ENCODE results near the gene SLC38A8. TPM values are rescaled to one million over a fixed set of nuclear protein-coding genes. Genes with fewer than 3 reads are reported as not detected.

The SLC38A8 gene
- total and polyA plus RNA-seq, 4 donors, result 1.2 TPM; not detected in 3

DNA sequence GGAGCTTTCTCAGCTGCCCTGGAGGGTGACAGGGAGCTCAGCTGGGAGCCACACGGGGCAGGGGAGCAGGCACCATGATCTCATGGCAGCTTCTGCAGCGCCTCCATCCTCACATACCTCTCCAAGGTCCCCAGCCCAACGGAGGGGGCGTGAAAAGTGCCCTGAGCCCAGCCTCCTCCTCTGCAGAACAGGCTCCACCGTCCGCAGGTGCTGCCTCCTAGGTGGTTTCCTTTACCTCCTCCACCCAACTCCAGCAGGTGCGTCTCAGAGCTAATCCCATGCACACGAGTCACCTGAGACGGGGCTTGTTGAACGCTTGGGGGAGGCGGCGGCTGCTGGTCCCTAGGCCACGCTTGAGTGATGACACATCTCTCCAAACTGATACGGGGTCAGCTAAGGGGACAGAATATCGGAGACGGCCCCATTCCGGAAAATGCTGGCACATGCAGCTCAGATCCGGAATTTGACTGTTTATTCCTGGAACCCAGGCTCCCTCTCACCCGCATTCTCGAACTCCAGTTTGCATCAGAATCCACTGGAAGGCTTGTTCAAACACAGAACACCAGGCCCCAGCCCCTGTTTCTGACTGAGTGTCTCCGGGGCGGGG, 387 bp upstream of the SLC38A8 start:
- Histone ChIP-seq H3K4me3 (no peak overlapping the region), H3K4me1 (ENCODE audit: control insufficient read depth in 5 of 5, insufficient read depth in 5 of 5, low read length in 5 of 5) (peaks cover 0 to 4% (median 0%) of the 10 kb centered on the region in 5 donors), H3K9me3 (ENCODE audit: control insufficient read depth in 4 of 4, insufficient read depth in 3 of 4, low read length in 3 of 4) (peaks cover 0 to 2% (median 0%) of the 10 kb centered on the region in 4 donors), H3K9ac (ENCODE audit: insufficient read depth in 1 of 2, low read length in 2 of 2) (no peak overlapping the region), H3K27me3 (ENCODE audit: control insufficient read depth in 3 of 3, insufficient read depth in 3 of 3, low read length in 2 of 3) (peaks cover 0 to 4% (median 0%) of the 10 kb centered on the region in 3 donors), H3K27ac (ENCODE audit: low read depth in 1 of 2, low read length in 1 of 2) (peak overlapping the region in 1 of 2 donors; percentile 24), H3K36me3 (ENCODE audit: control insufficient read depth in 4 of 4, insufficient read depth in 4 of 4, low read length in 4 of 4) (no peaks in the 10 kb centered on the region)
- ATAC-seq (ENCODE audit: insufficient read depth, low FRiP score), result no peak
- 48 to 52% methylated on average over 22 of the region's 22 CpGs for WGBS, 2 donors
- peak in 1 of 3 donors; percentile 35 for DNase-seq
- TF ChIP-seq, protein P1, sequence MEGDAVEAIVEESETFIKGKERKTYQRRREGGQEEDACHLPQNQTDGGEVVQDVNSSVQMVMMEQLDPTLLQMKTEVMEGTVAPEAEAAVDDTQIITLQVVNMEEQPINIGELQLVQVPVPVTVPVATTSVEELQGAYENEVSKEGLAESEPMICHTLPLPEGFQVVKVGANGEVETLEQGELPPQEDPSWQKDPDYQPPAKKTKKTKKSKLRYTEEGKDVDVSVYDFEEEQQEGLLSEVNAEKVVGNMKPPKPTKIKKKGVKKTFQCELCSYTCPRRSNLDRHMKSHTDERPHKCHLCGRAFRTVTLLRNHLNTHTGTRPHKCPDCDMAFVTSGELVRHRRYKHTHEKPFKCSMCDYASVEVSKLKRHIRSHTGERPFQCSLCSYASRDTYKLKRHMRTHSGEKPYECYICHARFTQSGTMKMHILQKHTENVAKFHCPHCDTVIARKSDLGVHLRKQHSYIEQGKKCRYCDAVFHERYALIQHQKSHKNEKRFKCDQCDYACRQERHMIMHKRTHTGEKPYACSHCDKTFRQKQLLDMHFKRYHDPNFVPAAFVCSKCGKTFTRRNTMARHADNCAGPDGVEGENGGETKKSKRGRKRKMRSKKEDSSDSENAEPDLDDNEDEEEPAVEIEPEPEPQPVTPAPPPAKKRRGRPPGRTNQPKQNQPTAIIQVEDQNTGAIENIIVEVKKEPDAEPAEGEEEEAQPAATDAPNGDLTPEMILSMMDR (IDR thresholded peaks at IDR 0.05; ENCODE audit: control extremely low read depth, extremely low read depth), result no peak

DNA sequence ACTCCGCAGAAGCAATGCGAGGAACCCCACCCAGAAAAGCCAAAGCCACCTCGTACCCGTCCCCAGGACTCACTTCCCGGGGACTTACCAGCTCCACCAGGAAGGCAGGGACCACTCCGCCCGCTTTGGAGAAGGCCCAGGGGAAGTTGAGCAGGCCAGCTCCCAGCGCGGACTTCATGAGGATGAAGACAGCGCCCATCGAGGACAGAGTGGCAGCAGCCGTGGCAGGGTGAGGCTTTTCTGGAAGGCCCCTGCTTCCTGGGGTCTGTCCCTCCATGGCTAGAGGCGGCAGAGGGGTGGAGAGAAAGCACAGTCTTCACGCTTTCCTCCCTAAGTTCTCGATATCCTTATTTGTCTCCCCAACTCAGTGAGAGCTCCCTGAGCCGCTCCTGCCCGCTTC, 714 bp downstream of the SLC38A8 start:
- no peak for ATAC-seq (ENCODE audit: insufficient read depth, low FRiP score)
- no peak for DNase-seq
- Histone ChIP-seq H3K9me3 (ENCODE audit: control insufficient read depth in 4 of 4, insufficient read depth in 3 of 4, low read length in 3 of 4) (peaks cover 0 to 2% (median 0%) of the 10 kb centered on the region in 4 donors), H3K9ac (ENCODE audit: insufficient read depth in 1 of 2, low read length in 2 of 2) (no peak overlapping the region), H3K4me1 (ENCODE audit: control insufficient read depth in 5 of 5, insufficient read depth in 5 of 5, low read length in 5 of 5) (peaks cover 0 to 4% (median 0%) of the 10 kb centered on the region in 5 donors), H3K27ac (ENCODE audit: low read depth in 1 of 2, low read length in 1 of 2) (no peak overlapping the region), H3K27me3 (ENCODE audit: control insufficient read depth in 3 of 3, insufficient read depth in 3 of 3, low read length in 2 of 3) (peaks cover 0 to 4% (median 0%) of the 10 kb centered on the region in 3 donors), H3K36me3 (ENCODE audit: control insufficient read depth in 4 of 4, insufficient read depth in 4 of 4, low read length in 4 of 4) (no peaks in the 10 kb centered on the region), H3K4me3 (no peak overlapping the region)
- WGBS, 2 donors, result 87 to 89% methylated on average over 17 of the region's 17 CpGs
- TF ChIP-seq, protein P1 (IDR thresholded peaks at IDR 0.05; ENCODE audit: control extremely low read depth, extremely low read depth), result no peak

DNA sequence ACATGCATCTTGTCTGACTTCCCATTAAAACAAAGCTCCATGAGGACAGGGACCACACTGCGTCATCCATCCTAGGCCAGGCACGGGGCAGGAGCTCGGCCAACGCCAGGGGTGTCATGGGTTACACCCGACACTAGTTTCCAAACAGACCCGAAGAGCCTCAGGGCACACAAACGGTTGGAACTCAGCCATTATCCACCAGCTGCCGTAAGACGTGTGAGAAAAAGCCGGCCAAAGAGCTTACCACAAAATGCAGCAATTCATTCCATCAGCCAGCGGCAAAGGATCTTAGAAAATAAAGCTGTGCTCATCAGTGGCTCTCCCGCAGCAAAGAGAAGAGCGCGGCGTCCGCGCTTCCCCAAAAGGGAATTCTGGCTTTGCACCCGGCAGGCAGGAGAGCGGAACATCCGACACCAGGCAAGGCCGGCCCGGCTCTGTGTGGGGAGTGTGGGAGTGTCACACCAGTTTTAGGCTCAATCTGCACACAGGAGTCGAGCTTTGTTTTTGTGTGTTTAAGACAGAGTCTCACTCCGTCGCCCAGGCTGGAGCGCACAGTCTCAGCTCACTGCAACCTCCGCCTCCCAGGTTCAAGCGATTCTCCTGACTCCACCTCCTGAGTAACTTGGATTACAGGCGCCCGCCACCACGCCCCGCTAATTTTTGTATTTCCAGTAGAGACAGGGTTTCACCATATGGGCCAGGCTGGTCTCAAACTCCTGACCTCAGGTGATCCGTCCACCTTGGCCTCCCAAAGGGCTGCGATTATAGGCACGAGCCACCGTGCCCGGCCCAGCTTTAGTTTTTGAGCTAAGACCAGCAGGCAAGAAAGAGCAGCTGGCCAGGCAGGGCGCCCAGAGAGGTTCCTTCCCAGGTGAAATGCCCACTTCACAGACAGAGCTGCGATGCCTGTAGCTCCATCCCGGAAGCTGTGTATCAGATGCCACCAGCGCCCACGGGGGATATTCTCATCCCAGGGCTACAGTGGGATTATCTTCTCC, 1.5 kb downstream of the SLC38A8 start:
- Histone ChIP-seq H3K4me3 (no peak overlapping the region), H3K4me1 (ENCODE audit: control insufficient read depth in 5 of 5, insufficient read depth in 5 of 5, low read length in 5 of 5) (peaks cover 0 to 4% (median 0%) of the 10 kb centered on the region in 5 donors), H3K36me3 (ENCODE audit: control insufficient read depth in 4 of 4, insufficient read depth in 4 of 4, low read length in 4 of 4) (no peaks in the 10 kb centered on the region), H3K27ac (ENCODE audit: low read depth in 1 of 2, low read length in 1 of 2) (no peak overlapping the region), H3K27me3 (ENCODE audit: control insufficient read depth in 3 of 3, insufficient read depth in 3 of 3, low read length in 2 of 3) (peaks cover 0 to 4% (median 0%) of the 10 kb centered on the region in 3 donors), H3K9ac (ENCODE audit: insufficient read depth in 1 of 2, low read length in 2 of 2) (no peak overlapping the region), H3K9me3 (ENCODE audit: control insufficient read depth in 4 of 4, insufficient read depth in 3 of 4, low read length in 3 of 4) (peaks cover 0 to 7% (median 1%) of the 10 kb centered on the region in 4 donors)
- ATAC-seq (ENCODE audit: insufficient read depth, low FRiP score), result no peak
- TF ChIP-seq, protein P1 (IDR thresholded peaks at IDR 0.05; ENCODE audit: control extremely low read depth, extremely low read depth), result no peak
- 83 to 88% methylated on average over 42 of the region's 42 CpGs for WGBS, 2 donors
- DNase-seq, result peak; percentile 19 to 50 (median 46)

All from lung (tissue), 12 donors.